ENCODE results near the gene FN3K. TPM values are rescaled to one million over a fixed set of nuclear protein-coding genes. Genes with fewer than 3 reads are reported as not detected.

Gene FN3K
- total and polyA plus RNA-seq, 2 of the 13 experiments (the other 11 are each of a cell fraction or from before 2014, with no cell fraction given): 3.5 to 12.2 TPM

- TF ChIP-seq, protein P1, sequence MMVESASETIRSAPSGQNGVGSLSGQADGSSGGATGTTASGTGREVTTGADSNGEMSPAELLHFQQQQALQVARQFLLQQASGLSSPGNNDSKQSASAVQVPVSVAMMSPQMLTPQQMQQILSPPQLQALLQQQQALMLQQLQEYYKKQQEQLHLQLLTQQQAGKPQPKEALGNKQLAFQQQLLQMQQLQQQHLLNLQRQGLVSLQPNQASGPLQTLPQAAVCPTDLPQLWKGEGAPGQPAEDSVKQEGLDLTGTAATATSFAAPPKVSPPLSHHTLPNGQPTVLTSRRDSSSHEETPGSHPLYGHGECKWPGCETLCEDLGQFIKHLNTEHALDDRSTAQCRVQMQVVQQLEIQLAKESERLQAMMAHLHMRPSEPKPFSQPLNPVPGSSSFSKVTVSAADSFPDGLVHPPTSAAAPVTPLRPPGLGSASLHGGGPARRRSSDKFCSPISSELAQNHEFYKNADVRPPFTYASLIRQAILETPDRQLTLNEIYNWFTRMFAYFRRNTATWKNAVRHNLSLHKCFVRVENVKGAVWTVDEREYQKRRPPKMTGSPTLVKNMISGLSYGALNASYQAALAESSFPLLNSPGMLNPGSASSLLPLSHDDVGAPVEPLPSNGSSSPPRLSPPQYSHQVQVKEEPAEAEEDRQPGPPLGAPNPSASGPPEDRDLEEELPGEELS (CRISPR knock-in tag; IDR thresholded peaks at IDR 0.05): peak; percentile 68
- TF ChIP-seq ZNF720 (CRISPR knock-in tag; IDR thresholded peaks at IDR 0.05) (no peak), ZFP62 (CRISPR knock-in tag; IDR thresholded peaks at IDR 0.05) (no peak), SMARCC2 (IDR thresholded peaks at IDR 0.05) (no peak), ZFY (CRISPR knock-in tag; IDR thresholded peaks at IDR 0.05) (peak; percentile 64), ZFP82 (CRISPR knock-in tag; IDR thresholded peaks at IDR 0.05; ENCODE audit: borderline replicate concordance) (no peak), RBM39 (IDR thresholded peaks at IDR 0.05; ENCODE audit: low read depth, low read length, poor library complexity, severe bottlenecking) (no peak), GATA4 (IDR thresholded peaks at IDR 0.05; ENCODE audit: borderline replicate concordance, low read depth) (no peak), ZNF577 (CRISPR knock-in tag; IDR thresholded peaks at IDR 0.05; ENCODE audit: borderline replicate concordance, low read depth) (no peak), DPF2 (CRISPR knock-in tag; IDR thresholded peaks at IDR 0.05; ENCODE audit: borderline replicate concordance, low read depth) (peak; percentile 87), SPEN (CRISPR knock-in tag; IDR thresholded peaks at IDR 0.05; ENCODE audit: low read depth) (peak; percentile 81), ZNF138 (CRISPR knock-in tag; IDR thresholded peaks at IDR 0.05; ENCODE audit: low read depth) (no peak), ARID3A (IDR thresholded peaks at IDR 0.05; ENCODE audit: low read depth, low read length) (peak; percentile 82; the same call in 1 of the 2 replicates), HIVEP1 (CRISPR knock-in tag; IDR thresholded peaks at IDR 0.05) (peak; percentile 74; the same call in 1 of the 2 replicates), ZNF180 (CRISPR knock-in tag; IDR thresholded peaks at IDR 0.05; ENCODE audit: borderline replicate concordance, low read depth) (no peak), KAT8 (CRISPR knock-in tag; IDR thresholded peaks at IDR 0.05) (peak; percentile 65; the same call in 1 of the 2 replicates), ZNF781 (CRISPR knock-in tag; IDR thresholded peaks at IDR 0.05; ENCODE audit: borderline replicate concordance, not compliant biosample characterization) (peak; percentile 59), ZNF431 (CRISPR knock-in tag; IDR thresholded peaks at IDR 0.05; ENCODE audit: borderline replicate concordance, low read depth) (no peak; the same call in 1 of the 2 replicates)
- TF ChIP-seq, protein P2, sequence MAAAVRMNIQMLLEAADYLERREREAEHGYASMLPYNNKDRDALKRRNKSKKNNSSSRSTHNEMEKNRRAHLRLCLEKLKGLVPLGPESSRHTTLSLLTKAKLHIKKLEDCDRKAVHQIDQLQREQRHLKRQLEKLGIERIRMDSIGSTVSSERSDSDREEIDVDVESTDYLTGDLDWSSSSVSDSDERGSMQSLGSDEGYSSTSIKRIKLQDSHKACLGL (CRISPR knock-in tag; IDR thresholded peaks at IDR 0.05): peak; percentile 27; the same call in 1 of the 2 replicates
- TF ChIP-seq, protein P3, sequence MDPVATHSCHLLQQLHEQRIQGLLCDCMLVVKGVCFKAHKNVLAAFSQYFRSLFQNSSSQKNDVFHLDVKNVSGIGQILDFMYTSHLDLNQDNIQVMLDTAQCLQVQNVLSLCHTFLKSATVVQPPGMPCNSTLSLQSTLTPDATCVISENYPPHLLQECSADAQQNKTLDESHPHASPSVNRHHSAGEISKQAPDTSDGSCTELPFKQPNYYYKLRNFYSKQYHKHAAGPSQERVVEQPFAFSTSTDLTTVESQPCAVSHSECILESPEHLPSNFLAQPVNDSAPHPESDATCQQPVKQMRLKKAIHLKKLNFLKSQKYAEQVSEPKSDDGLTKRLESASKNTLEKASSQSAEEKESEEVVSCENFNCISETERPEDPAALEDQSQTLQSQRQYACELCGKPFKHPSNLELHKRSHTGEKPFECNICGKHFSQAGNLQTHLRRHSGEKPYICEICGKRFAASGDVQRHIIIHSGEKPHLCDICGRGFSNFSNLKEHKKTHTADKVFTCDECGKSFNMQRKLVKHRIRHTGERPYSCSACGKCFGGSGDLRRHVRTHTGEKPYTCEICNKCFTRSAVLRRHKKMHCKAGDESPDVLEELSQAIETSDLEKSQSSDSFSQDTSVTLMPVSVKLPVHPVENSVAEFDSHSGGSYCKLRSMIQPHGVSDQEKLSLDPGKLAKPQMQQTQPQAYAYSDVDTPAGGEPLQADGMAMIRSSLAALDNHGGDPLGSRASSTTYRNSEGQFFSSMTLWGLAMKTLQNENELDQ (CRISPR knock-in tag; IDR thresholded peaks at IDR 0.05; ENCODE audit: borderline replicate concordance): peak; percentile 62; the same call in 1 of the 2 replicates
Measured at GRCh38 chr17:82740906-82741759, 5.7 kb downstream of the FN3K start (continued).
